ENCODE results near the gene RIPOR3. TPM values are rescaled to one million over a fixed set of nuclear protein-coding genes. Genes with fewer than 3 reads are reported as not detected.

RIPOR3 gene
- polyA plus RNA-seq, 2 of the 4 experiments (the other 2 are of a cell fraction), result 0.03 to 0.06 TPM

GRCh38 chr20:50731055-50731929 lies 40.0 kb upstream of the RIPOR3 start, which contains the start of gene PARD6B:
PARD6B (plus strand) TSS chr20:50731580; CDS start chr20:50731787, 207 bp downstream.
- DNase-seq (ENCODE audit: low read depth in 1 of 2, low spot score in 1 of 2), result peak; percentile 96 to 100
- peak within 1 kb of the TSS; percentile 90 for H3K4me3 ChIP-seq
- ChIA-PET CTCF (interaction anchor here (0.6 to 5.9 kb wide), 4 partner anchors 9 to 36 kb away, joined by 3 to 46 read pairs (median 12); no protein-coding TSS in a partner anchor), POLR2A (interaction anchor here (0.8 to 1.5 kb wide), 6 partner anchors 10 to 64 kb away, joined by 3 to 9 read pairs (median 6); no protein-coding TSS in a partner anchor)
- no CpG with 5 or more reads among the region's 114 CpGs for WGBS (ENCODE audit: missing lambda C conversion rate)
- H3K4me1 ChIP-seq, result peaks cover 68% of the 10 kb centered on the region
- peak within 1 kb of the TSS; percentile 85 for H3K4me2 ChIP-seq
- peak; percentile 76 to 86 for ATAC-seq
- no peaks in the 10 kb centered on the region for H3K9me3 ChIP-seq
- no peak for FAIRE-seq
- H3K27ac ChIP-seq, result peak within 1 kb of the TSS; percentile 96
- TF ChIP-seq HOXB5 (CRISPR knock-in tag; IDR thresholded peaks at IDR 0.05), result no peak
- TF ChIP-seq POLR2A (IDR thresholded peaks at IDR 0.05; ENCODE audit: low read length), result peak; percentile 74
- no peak for TF ChIP-seq BHLHE40 (IDR thresholded peaks at IDR 0.05; ENCODE audit: low read depth, low read length)
- TF ChIP-seq RARB (CRISPR knock-in tag; IDR thresholded peaks at IDR 0.05), result no peak
- TF ChIP-seq HOXB13 (CRISPR knock-in tag; IDR thresholded peaks at IDR 0.05; ENCODE audit: low read depth), result no peak
- no peak for TF ChIP-seq NPAS2 (CRISPR knock-in tag; IDR thresholded peaks at IDR 0.05; ENCODE audit: borderline replicate concordance)
- TF ChIP-seq ZFP36 (IDR thresholded peaks at IDR 0.05; ENCODE audit: borderline replicate concordance, partially characterized antibody), result no peak
- TF ChIP-seq, protein P1, sequence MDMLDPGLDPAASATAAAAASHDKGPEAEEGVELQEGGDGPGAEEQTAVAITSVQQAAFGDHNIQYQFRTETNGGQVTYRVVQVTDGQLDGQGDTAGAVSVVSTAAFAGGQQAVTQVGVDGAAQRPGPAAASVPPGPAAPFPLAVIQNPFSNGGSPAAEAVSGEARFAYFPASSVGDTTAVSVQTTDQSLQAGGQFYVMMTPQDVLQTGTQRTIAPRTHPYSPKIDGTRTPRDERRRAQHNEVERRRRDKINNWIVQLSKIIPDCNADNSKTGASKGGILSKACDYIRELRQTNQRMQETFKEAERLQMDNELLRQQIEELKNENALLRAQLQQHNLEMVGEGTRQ (IDR thresholded peaks at IDR 0.05), result peak; percentile 71
- TF ChIP-seq NR3C1 (IDR thresholded peaks at IDR 0.05), result no peak
- peak; percentile 44; the same call in 1 of the 2 replicates for TF ChIP-seq MYC (IDR thresholded peaks at IDR 0.05; ENCODE audit: borderline replicate concordance, low read length)
- no peak for TF ChIP-seq RNF2 (IDR thresholded peaks at IDR 0.05; ENCODE audit: borderline replicate concordance, low read depth)
- TF ChIP-seq MAFK (IDR thresholded peaks at IDR 0.05; ENCODE audit: partially characterized antibody), result no peak
- TF ChIP-seq NFE2L2 (conservative IDR thresholded peaks at IDR 0.05; ENCODE audit: low read length), result no peak
- no peak for TF ChIP-seq TP53 (CRISPR knock-in tag; IDR thresholded peaks at IDR 0.05)
- TF ChIP-seq GATA3 (IDR thresholded peaks at IDR 0.05; ENCODE audit: borderline replicate concordance), result no peak; the same call in 1 of the 2 replicates
- peak; percentile 15; the same call in 1 of the 2 replicates for TF ChIP-seq REST (IDR thresholded peaks at IDR 0.05)
- TF ChIP-seq HES2 (IDR thresholded peaks at IDR 0.05), result no peak
- no peak for TF ChIP-seq HDAC2 (IDR thresholded peaks at IDR 0.05)
- TF ChIP-seq MAZ (IDR thresholded peaks at IDR 0.05; ENCODE audit: borderline replicate concordance, low read depth, low read length), result no peak
- TF ChIP-seq RAD21 (conservative IDR thresholded peaks at IDR 0.05 in 1 of 2, IDR thresholded peaks at IDR 0.05 in 1 of 2), result 0 out of 5 replicates have a peak, but pooled peaks of 1 of the 2 experiments have one; percentile 11
- TF ChIP-seq, protein P2, sequence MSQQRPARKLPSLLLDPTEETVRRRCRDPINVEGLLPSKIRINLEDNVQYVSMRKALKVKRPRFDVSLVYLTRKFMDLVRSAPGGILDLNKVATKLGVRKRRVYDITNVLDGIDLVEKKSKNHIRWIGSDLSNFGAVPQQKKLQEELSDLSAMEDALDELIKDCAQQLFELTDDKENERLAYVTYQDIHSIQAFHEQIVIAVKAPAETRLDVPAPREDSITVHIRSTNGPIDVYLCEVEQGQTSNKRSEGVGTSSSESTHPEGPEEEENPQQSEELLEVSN (IDR thresholded peaks at IDR 0.05; ENCODE audit: borderline replicate concordance, low read depth), result no peak; the same call in 1 of the 2 replicates
- TF ChIP-seq ZC3H11A (IDR thresholded peaks at IDR 0.05), result no peak
- TF ChIP-seq HOXA7 (CRISPR knock-in tag; IDR thresholded peaks at IDR 0.05), result no peak
- peak; percentile 57 to 86; a peak in 3 of 4 replicates for TF ChIP-seq CEBPB (IDR thresholded peaks at IDR 0.05)
- TF ChIP-seq, protein P3, sequence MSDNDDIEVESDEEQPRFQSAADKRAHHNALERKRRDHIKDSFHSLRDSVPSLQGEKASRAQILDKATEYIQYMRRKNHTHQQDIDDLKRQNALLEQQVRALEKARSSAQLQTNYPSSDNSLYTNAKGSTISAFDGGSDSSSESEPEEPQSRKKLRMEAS (IDR thresholded peaks at IDR 0.05), result no peak; the same call in 1 of the 2 replicates
- TF ChIP-seq KDM5A (IDR thresholded peaks at IDR 0.05), result no peak
- TF ChIP-seq EP300 (IDR thresholded peaks at IDR 0.05), result no peak
- no peak for TF ChIP-seq KDM1A (IDR thresholded peaks at IDR 0.05; ENCODE audit: low read depth)
- no peak for TF ChIP-seq SMC3 (IDR thresholded peaks at IDR 0.05)
- no peak for TF ChIP-seq FOXS1 (CRISPR knock-in tag; IDR thresholded peaks at IDR 0.05)
- no peak for TF ChIP-seq TFCP2L1 (CRISPR knock-in tag; IDR thresholded peaks at IDR 0.05)
- no peak for TF ChIP-seq HEYL (CRISPR knock-in tag; IDR thresholded peaks at IDR 0.05)
- TF ChIP-seq EHMT2 (IDR thresholded peaks at IDR 0.05; ENCODE audit: low read depth), result no peak
- TF ChIP-seq EHF (CRISPR knock-in tag; IDR thresholded peaks at IDR 0.05), result no peak
- no peak for TF ChIP-seq ZNF302 (CRISPR knock-in tag; IDR thresholded peaks at IDR 0.05)
